Mucosa of rectum (tissue), 2 donors: Measurements from ENCODE around the gene HDGFL2.

Source experiments
- H3K27ac ChIP-seq, 2 donors: one replicate each; pipeline ENCODE4 v1.7.0; 2013; ENCODE audit warnings: inconsistent platforms in 2 of 2, low read depth in 2 of 2, low read length in 2 of 2
- H3K27me3 ChIP-seq, 2 donors: one replicate each; pipeline ENCODE4 v1.7.0; 2013; ENCODE audit warnings: low read length in 2 of 2; ENCODE audit not compliant: control insufficient read depth in 2 of 2, insufficient read depth in 2 of 2
- H3K36me3 ChIP-seq, 2 donors: one replicate each; pipeline ENCODE4 v1.7.0; 2013; ENCODE audit warnings: low read length in 2 of 2; ENCODE audit not compliant: control insufficient read depth in 2 of 2, insufficient read depth in 2 of 2
- H3K4me1 ChIP-seq, 2 donors: one replicate each; pipeline ENCODE4 v1.7.0; 2013; ENCODE audit warnings: low read length in 2 of 2, mild to moderate bottlenecking in 1 of 2; ENCODE audit not compliant: control insufficient read depth in 2 of 2, insufficient read depth in 2 of 2
- H3K4me3 ChIP-seq, 2 donors: one replicate each; pipeline ENCODE4 v1.7.0; 2013; ENCODE audit warnings: low read length in 2 of 2
- H3K9ac ChIP-seq, 2 donors: one replicate each; pipeline ENCODE4 v1.7.0; 2013; ENCODE audit warnings: low read length in 2 of 2, low read depth in 1 of 2, mild to moderate bottlenecking in 1 of 2
- H3K9me3 ChIP-seq, 2 donors: one replicate each; pipeline ENCODE4 v1.7.0; 2013; ENCODE audit warnings: low read length in 2 of 2; ENCODE audit not compliant: control insufficient read depth in 2 of 2
- donor health status: healthy.
- donor health status: Normal muscosa, but diverticular disease.

HDGFL2 gene

GRCh38 chr19:4491446-4491845, 19.3 kb downstream of the HDGFL2 start:
- H3K36me3 ChIP-seq = peaks cover 26 to 33% of the 10 kb centered on the region in 2 donors
- H3K27ac ChIP-seq = no peak overlapping the region
- no peaks in the 10 kb centered on the region for H3K27me3 ChIP-seq

DNA sequence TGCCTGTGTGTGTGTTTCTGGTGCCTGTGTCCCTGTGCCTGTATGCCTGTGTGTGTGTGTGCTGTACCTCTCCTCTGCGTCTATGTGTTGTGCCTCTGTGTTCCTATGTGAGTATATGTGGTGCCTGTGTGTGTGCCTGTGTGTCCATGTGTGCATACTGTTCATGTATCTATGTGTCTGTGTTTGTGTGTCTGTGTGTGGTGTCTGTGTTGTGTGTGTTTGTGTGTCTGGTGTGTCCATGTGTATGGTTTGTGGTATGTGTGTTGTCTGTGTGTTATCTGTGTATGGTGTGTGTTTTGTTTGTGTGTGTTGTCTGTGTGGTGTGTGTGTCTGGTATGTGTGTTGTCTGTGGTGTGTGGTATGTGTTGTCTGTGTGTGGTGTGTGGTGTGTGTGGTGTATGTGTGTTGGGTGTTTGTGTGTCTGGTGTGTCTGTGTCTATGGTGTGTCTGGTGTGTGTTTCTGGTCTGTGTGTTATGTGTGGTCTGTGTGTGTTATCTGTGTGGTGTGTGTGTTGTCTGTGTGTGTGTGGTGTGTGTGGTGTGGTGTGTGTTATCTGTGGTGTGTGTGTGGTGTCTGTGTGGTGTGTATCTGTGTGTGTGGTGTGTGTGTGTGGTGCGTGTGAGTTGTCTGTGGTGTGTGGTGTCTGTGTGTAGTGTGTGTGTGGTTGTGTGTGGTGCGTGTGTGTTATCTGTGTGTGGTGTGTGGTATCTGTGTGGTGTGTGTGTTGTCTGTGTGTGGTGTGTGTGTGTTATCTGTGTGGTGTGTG, 20.4 kb downstream of the HDGFL2 start:
- no peaks in the 10 kb centered on the region for H3K27me3 ChIP-seq
- no peaks in the 10 kb centered on the region for H3K4me1 ChIP-seq
- H3K4me3 ChIP-seq = no peak overlapping the region
- H3K36me3 ChIP-seq = peaks cover 32 to 35% of the 10 kb centered on the region in 2 donors
- no peak overlapping the region for H3K9ac ChIP-seq
- no peak overlapping the region for H3K27ac ChIP-seq
- H3K9me3 ChIP-seq = no peaks in the 10 kb centered on the region

More at GRCh38 chr19:4491446-4491845, 19.3 kb downstream of the HDGFL2 start:
- Histone ChIP-seq H3K9ac (no peak overlapping the region), H3K4me1 (no peaks in the 10 kb centered on the region), H3K4me3 (no peak overlapping the region), H3K9me3 (no peaks in the 10 kb centered on the region)

DNA sequence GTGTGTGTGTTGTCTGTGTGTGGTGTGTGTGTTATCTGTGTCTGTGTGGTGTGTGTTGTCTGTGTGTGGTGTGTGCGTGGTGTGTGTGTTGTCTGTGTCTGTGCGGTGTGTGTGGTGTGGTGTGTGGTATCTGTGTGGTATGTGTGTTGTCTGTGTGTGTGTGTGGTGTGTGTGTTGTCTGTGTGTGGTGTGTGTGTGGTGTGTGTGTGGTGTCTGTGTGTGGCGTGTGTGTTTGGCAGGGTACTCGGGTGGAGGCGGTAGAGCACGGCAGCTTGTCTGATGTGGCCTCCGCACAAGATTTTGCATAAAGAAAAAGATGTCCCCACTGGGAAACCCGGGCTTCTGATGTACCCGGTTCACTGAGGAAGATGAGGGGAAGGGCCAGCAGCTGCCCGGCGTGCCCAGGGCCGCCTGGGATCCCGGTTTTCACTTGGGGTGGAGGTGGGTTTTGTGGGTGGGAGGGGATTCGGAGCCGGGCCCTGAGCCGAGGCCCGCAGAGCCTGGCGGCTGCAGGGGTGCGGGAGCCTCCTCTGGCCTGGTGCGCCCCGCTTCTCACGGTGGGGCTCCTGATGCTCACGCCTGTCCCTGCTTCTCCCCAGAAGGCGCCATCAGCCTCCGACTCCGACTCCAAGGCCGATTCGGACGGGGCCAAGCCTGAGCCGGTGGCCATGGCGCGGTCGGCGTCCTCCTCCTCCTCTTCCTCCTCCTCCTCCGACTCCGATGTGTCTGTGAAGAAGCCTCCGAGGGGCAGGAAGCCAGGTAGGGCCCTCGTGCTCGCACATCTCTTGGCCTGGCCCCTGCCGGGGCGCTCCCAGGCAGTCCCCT, 21.2 kb downstream of the HDGFL2 start:
- no peaks in the 10 kb centered on the region for H3K4me1 ChIP-seq
- H3K36me3 ChIP-seq = peaks cover 35 to 42% of the 10 kb centered on the region in 2 donors
- no peak overlapping the region for H3K4me3 ChIP-seq
- H3K27me3 ChIP-seq = no peaks in the 10 kb centered on the region
- no peak overlapping the region for H3K27ac ChIP-seq
- H3K9me3 ChIP-seq = no peaks in the 10 kb centered on the region
- H3K9ac ChIP-seq = no peak overlapping the region

- Histone ChIP-seq H3K4me1 (no peaks in the 10 kb centered on the region), H3K4me3 (no peak overlapping the region), H3K27me3 (no peaks in the 10 kb centered on the region), H3K9me3 (no peaks in the 10 kb centered on the region), H3K36me3 (peaks cover 35 to 43% of the 10 kb centered on the region in 2 donors), H3K27ac (no peak overlapping the region), H3K9ac (no peak overlapping the region)
These were observed 22.0 kb downstream of the HDGFL2 start for GRCh38 chr19:4493929-4494690.

GRCh38 chr19:4494691-4495064, 22.6 kb downstream of the HDGFL2 start:
- Histone ChIP-seq H3K9me3 (no peaks in the 10 kb centered on the region), H3K4me1 (no peaks in the 10 kb centered on the region), H3K9ac (no peak overlapping the region), H3K4me3 (no peak overlapping the region), H3K27me3 (no peaks in the 10 kb centered on the region), H3K36me3 (peaks cover 33 to 42% of the 10 kb centered on the region in 2 donors), H3K27ac (no peak overlapping the region)

DNA sequence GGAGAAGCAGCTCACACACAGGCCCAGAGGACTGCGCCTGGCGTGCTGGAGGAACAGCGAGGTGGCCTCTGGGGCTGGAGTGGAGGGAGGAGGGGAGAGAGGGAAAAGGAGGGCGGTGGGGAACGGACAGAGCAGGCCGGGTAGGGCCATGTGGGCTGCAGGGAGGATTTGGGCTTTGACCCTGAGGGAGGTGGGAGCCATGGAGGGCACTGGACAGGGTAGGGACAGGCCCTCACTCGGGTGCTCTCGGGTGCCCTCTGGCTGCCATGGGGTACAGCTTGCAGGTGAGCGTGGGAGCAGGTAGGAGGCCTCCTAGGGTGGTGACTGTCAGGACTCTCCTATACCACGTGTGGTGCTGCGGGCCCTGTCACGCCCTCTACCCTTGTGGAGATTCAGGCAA, 23.4 kb downstream of the HDGFL2 start:
- H3K27ac ChIP-seq = no peak overlapping the region
- no peaks in the 10 kb centered on the region for H3K4me1 ChIP-seq
- H3K4me3 ChIP-seq = no peak overlapping the region
- H3K9me3 ChIP-seq = no peaks in the 10 kb centered on the region
- no peaks in the 10 kb centered on the region for H3K27me3 ChIP-seq
- H3K36me3 ChIP-seq = peaks cover 33 to 34% of the 10 kb centered on the region in 2 donors
- H3K9ac ChIP-seq = no peak overlapping the region

DNA sequence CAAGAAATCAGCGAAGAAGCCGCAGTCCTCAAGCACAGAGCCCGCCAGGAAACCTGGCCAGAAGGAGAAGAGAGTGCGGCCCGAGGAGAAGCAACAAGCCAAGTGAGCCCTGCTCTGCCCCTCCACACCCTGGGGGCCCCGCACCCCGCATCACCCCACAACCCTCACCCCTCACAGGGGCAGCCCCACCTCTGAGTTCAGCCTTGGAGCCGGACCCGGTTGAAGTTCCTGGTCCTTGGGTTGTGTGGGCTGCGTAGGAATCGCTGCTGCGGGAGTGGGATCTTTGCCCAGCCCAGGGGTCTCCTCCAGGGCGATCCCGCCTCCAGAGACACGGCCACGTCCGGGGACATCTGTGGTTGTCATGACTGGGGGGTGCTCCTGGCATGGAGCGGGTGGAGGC, 24.2 kb downstream of the HDGFL2 start:
- H3K27me3 ChIP-seq = no peaks in the 10 kb centered on the region
- peaks cover 34 to 40% of the 10 kb centered on the region in 2 donors for H3K36me3 ChIP-seq
- no peaks in the 10 kb centered on the region for H3K4me1 ChIP-seq
- no peak overlapping the region for H3K27ac ChIP-seq
- no peak overlapping the region for H3K4me3 ChIP-seq
- no peak overlapping the region for H3K9ac ChIP-seq
- H3K9me3 ChIP-seq = no peaks in the 10 kb centered on the region

DNA sequence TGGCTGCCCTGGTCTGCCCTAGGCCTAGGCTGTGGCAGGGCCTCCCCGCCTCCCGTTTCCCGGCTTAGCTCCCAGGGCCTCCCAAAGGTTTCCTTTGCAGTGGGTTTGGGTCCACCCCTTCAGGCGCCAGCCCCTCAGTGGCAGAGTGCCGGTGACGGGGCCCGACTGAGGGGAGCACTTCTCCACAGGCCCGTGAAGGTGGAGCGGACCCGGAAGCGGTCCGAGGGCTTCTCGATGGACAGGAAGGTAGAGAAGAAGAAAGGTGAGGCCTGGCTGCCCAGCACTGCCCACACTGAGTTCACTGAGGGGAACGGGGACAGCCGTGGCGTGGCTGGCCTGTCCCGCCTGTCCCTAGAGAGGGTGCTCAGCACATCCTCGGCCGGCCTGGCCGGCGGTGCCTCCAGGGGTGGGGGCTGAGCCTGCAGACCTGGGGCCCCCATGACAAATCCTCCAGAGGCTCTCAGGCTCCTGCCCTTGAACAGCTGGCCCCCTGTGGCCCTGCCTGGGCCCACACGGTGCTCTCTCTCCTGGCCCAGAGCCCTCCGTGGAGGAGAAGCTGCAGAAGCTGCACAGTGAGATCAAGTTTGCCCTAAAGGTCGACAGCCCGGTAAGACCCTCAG, 25.8 kb downstream of the HDGFL2 start:
- Histone ChIP-seq H3K9ac (no peak overlapping the region), H3K27me3 (no peaks in the 10 kb centered on the region), H3K4me1 (no peaks in the 10 kb centered on the region), H3K4me3 (no peak overlapping the region), H3K9me3 (no peaks in the 10 kb centered on the region), H3K27ac (no peak overlapping the region), H3K36me3 (peaks cover 34 to 42% of the 10 kb centered on the region in 2 donors)

DNA sequence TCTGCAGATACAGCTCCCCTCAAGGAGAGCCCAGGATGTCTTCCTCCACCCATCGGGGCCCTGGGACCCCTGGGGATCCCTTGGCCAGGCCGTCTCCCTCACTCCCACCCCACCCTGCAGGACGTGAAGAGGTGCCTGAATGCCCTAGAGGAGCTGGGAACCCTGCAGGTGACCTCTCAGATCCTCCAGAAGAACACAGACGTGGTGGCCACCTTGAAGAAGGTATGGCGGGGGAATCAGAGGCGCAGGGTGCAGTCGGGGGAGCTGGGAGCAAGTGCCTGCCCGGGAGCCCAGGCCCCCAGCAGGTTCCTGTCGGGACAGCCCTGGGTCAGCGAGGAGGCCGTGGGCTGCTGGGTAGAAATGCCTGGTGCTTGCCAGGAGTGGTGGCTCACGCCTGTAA, 26.6 kb downstream of the HDGFL2 start:
- H3K9ac ChIP-seq = no peak overlapping the region
- no peak overlapping the region for H3K4me3 ChIP-seq
- H3K4me1 ChIP-seq = no peaks in the 10 kb centered on the region
- no peak overlapping the region for H3K27ac ChIP-seq
- peaks cover 33 to 38% of the 10 kb centered on the region in 2 donors for H3K36me3 ChIP-seq
- H3K9me3 ChIP-seq = no peaks in the 10 kb centered on the region
- H3K27me3 ChIP-seq = no peaks in the 10 kb centered on the region
